ENCODE data around the gene CNFN.

Gene CNFN, protein sequence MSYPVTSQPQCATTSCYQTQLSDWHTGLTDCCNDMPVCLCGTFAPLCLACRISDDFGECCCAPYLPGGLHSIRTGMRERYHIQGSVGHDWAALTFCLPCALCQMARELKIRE

DNA sequence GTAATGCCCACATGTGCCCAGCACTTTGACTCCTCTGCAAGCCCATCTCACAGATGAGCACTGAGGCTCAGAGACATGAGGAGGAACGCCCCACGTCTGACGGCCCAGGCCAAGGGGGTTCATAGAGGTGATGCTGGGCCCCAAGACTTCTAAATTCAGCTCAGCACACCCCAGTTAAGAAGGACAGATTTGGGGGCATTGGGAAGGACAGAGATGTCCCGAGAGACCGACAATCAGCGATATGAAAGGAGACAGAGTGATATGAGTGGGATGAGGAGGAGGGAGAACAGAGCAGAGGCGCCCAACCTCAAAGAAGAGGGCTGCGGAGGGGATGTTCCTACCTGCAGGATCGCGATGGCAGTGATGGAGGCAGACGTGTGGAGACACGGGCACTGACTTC, at the start of gene CNFN:
CNFN (minus strand) TSS at position 399 of the 400 bp plus-strand sequence. CDS start 1,260 bp downstream, outside the sequence.
- peaks cover 15% of the 10 kb centered on the region for H3K27me3 Mint-ChIP-seq

DNA sequence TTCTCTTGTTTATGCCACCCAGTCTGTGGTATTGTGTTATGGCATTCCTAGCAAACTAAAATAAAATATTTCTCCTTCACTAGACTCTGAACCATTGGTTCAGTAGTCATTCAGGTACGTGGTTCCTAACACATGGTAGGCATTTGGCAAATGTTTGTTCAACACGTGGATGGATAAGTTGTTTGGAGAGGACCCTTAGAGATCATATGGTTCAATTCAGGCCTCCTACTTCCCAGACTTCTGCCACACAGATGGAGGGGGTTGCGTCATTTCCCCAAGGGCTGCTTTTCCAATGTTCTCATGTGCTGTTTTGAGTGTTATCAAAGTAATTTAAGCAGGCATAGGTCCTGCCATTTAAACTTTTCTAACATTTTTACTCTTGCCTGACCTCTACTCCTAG, 45.9 kb upstream of the CNFN start:
- no peak overlapping the region for H3K4me3 Mint-ChIP-seq
- peaks cover 17% of the 10 kb centered on the region for H3K4me1 Mint-ChIP-seq (ENCODE audit: low read depth)
- H3K36me3 Mint-ChIP-seq: peaks cover 2% of the 10 kb centered on the region
- no peaks in the 10 kb centered on the region for H3K9me3 Mint-ChIP-seq (ENCODE audit: low read depth)
- H3K27me3 Mint-ChIP-seq: no peaks in the 10 kb centered on the region
- no peak overlapping the region for H3K27ac Mint-ChIP-seq

More for the DNA sequence above, at the start of gene CNFN:
- no peak within 1 kb of the TSS for H3K27ac Mint-ChIP-seq
- H3K4me1 Mint-ChIP-seq (ENCODE audit: low read depth): peaks cover 7% of the 10 kb centered on the region
- no peaks in the 10 kb centered on the region for H3K9me3 Mint-ChIP-seq (ENCODE audit: low read depth)
- no peaks in the 10 kb centered on the region for H3K36me3 Mint-ChIP-seq
- H3K4me3 Mint-ChIP-seq: no peak within 1 kb of the TSS

- H3K9me3 Mint-ChIP-seq (ENCODE audit: low read depth): no peaks in the 10 kb centered on the region
- H3K27ac Mint-ChIP-seq: no peak overlapping the region
- H3K4me3 Mint-ChIP-seq: no peak overlapping the region
- peaks cover 10% of the 10 kb centered on the region for H3K4me1 Mint-ChIP-seq (ENCODE audit: low read depth)
- H3K27me3 Mint-ChIP-seq: no peaks in the 10 kb centered on the region
- H3K36me3 Mint-ChIP-seq: peaks cover 2% of the 10 kb centered on the region
These were observed 45.2 kb upstream of the CNFN start for GRCh38 chr19:42435316-42435715.

GRCh38 chr19:42433503-42434260, 43.6 kb upstream of the CNFN start:
- Mint-ChIP-seq H3K36me3 (peaks cover 2% of the 10 kb centered on the region), H3K4me1 (ENCODE audit: low read depth) (peaks cover 4% of the 10 kb centered on the region), H3K4me3 (no peak overlapping the region), H3K27me3 (no peaks in the 10 kb centered on the region), H3K27ac (no peak overlapping the region), H3K9me3 (ENCODE audit: low read depth) (no peaks in the 10 kb centered on the region)

GRCh38 chr19:42431486-42431885, 41.4 kb upstream of the CNFN start:
- H3K36me3 Mint-ChIP-seq: peaks cover 2% of the 10 kb centered on the region
- H3K9me3 Mint-ChIP-seq (ENCODE audit: low read depth): no peaks in the 10 kb centered on the region
- H3K27me3 Mint-ChIP-seq: no peaks in the 10 kb centered on the region
- no peaks in the 10 kb centered on the region for H3K4me1 Mint-ChIP-seq (ENCODE audit: low read depth)
- no peak overlapping the region for H3K4me3 Mint-ChIP-seq
- H3K27ac Mint-ChIP-seq: no peak overlapping the region

DNA sequence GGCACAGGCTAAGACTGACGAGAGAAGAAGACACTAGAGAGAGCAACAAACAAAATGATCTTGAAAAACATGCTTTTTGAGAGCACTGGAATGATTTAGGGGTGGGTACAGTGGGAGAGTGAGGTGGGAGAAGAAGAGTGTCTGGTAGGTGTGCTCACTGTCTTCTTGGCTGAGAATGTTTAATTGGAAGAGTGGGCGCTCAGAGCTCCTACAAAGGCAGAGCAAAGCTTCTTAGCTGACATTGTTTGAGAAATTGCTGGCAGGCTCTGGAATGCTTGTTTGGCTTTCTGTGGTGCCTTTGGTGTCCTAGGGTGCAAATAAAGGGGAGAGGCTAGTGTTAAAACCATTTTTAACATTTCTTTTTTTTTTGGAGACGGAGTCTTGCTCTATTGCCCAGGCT, 38.6 kb upstream of the CNFN start:
- Mint-ChIP-seq H3K4me3 (no peak overlapping the region), H3K36me3 (peaks cover 2% of the 10 kb centered on the region), H3K4me1 (ENCODE audit: low read depth) (no peaks in the 10 kb centered on the region), H3K27ac (no peak overlapping the region), H3K9me3 (ENCODE audit: low read depth) (no peaks in the 10 kb centered on the region), H3K27me3 (no peaks in the 10 kb centered on the region)

- Mint-ChIP-seq H3K9me3 (ENCODE audit: low read depth) (no peaks in the 10 kb centered on the region), H3K27me3 (no peaks in the 10 kb centered on the region), H3K4me3 (no peak within 1 kb of the TSS), H3K36me3 (no peaks in the 10 kb centered on the region), H3K4me1 (ENCODE audit: low read depth) (peaks cover 7% of the 10 kb centered on the region), H3K27ac (no peak within 1 kb of the TSS)
These were observed 37.2 kb upstream of the CNFN start, which contains the start of gene LIPE for GRCh38 chr19:42427313-42427712. TSS of gene LIPE (minus strand) at chr19:42427388. CDS start at chr19:42427149, 239 bp downstream.

DNA sequence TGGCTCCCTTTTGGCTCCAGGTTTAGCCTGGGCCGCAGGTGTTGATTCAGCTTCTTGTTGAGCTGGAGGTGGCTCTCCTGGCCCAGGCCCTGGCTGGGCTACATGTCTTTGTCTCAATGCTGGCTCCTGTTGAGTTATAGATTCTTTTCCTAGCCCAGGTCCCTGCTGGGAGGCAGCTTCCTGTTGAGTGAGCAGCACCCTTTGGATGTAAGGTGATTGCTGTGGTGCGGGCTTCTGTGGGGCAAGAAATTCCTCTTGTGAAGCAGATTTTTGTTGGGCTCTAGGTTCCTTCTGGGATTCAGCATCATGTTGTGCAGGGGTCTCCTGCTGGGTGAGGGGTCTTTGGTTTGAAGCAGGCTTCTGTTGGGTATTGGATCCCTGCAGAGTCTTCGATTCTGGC, 36.5 kb upstream of the CNFN start:
- Mint-ChIP-seq H3K4me1 (ENCODE audit: low read depth) (peaks cover 14% of the 10 kb centered on the region), H3K9me3 (ENCODE audit: low read depth) (no peaks in the 10 kb centered on the region), H3K4me3 (no peak overlapping the region), H3K27me3 (no peaks in the 10 kb centered on the region), H3K27ac (no peak overlapping the region), H3K36me3 (no peaks in the 10 kb centered on the region)

DNA sequence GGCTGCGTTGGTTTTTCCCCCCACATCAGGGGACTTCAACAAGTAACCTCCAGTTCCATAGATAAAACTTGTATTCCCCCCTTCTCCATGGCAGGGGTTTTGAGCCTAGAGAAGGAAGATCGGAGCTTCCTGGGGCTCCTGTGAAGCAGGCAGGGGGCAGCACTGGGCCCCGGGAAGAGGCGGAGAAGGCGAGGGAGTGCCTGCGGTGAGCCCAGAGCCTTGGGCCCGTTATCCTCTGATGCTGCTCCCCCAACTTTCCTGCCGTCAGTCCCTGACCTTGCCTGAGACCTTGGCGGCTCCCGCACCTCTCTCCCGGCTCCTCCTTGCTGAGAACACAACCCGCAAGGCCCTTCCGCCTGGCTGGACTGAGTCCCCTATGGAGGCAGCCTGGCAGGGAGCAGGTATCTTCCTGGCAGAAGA, 34.6 kb upstream of the CNFN start:
- no peaks in the 10 kb centered on the region for H3K36me3 Mint-ChIP-seq
- peaks cover 33% of the 10 kb centered on the region for H3K4me1 Mint-ChIP-seq (ENCODE audit: low read depth)
- H3K4me3 Mint-ChIP-seq: peak overlapping the region; percentile 97
- H3K27me3 Mint-ChIP-seq: no peaks in the 10 kb centered on the region
- no peak overlapping the region for H3K27ac Mint-ChIP-seq
- no peaks in the 10 kb centered on the region for H3K9me3 Mint-ChIP-seq (ENCODE audit: low read depth)

DNA sequence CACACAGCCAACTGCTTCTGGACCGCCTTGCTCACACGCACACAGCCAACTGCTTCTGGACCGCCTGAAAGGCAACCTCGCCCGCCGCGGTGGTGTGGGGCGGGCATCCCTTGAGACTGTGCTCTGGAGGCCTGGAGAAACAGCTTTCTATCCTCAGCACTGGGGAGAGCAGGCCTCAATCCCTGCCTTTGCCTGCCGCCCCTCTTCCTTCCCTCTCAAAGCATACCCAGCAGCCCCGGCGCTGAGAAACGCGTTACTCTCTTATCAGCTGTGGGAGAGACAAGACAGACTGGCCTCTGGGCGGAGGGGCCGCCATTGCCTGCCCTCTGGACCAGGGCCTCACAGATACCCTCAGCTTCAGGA, 34.2 kb upstream of the CNFN start:
- Mint-ChIP-seq H3K27me3 (no peaks in the 10 kb centered on the region), H3K4me3 (peak overlapping the region; percentile 97), H3K27ac (peak overlapping the region; percentile 89), H3K4me1 (ENCODE audit: low read depth) (peaks cover 34% of the 10 kb centered on the region), H3K9me3 (ENCODE audit: low read depth) (no peaks in the 10 kb centered on the region), H3K36me3 (no peaks in the 10 kb centered on the region)

- no peaks in the 10 kb centered on the region for H3K36me3 Mint-ChIP-seq
- H3K4me3 Mint-ChIP-seq: peak overlapping the region; percentile 97
- H3K9me3 Mint-ChIP-seq (ENCODE audit: low read depth): no peaks in the 10 kb centered on the region
- H3K4me1 Mint-ChIP-seq (ENCODE audit: low read depth): peaks cover 35% of the 10 kb centered on the region
- H3K27ac Mint-ChIP-seq: peak overlapping the region; percentile 89
- no peaks in the 10 kb centered on the region for H3K27me3 Mint-ChIP-seq
These were observed 33.6 kb upstream of the CNFN start for GRCh38 chr19:42423462-42424344.

GRCh38 chr19:42422901-42423461, 32.9 kb upstream of the CNFN start:
- H3K27ac Mint-ChIP-seq: peak overlapping the region; percentile 89
- H3K27me3 Mint-ChIP-seq: no peaks in the 10 kb centered on the region
- peaks cover 36% of the 10 kb centered on the region for H3K4me1 Mint-ChIP-seq (ENCODE audit: low read depth)
- H3K9me3 Mint-ChIP-seq (ENCODE audit: low read depth): no peaks in the 10 kb centered on the region
- H3K36me3 Mint-ChIP-seq: no peaks in the 10 kb centered on the region
- H3K4me3 Mint-ChIP-seq: peak overlapping the region; percentile 97

DNA sequence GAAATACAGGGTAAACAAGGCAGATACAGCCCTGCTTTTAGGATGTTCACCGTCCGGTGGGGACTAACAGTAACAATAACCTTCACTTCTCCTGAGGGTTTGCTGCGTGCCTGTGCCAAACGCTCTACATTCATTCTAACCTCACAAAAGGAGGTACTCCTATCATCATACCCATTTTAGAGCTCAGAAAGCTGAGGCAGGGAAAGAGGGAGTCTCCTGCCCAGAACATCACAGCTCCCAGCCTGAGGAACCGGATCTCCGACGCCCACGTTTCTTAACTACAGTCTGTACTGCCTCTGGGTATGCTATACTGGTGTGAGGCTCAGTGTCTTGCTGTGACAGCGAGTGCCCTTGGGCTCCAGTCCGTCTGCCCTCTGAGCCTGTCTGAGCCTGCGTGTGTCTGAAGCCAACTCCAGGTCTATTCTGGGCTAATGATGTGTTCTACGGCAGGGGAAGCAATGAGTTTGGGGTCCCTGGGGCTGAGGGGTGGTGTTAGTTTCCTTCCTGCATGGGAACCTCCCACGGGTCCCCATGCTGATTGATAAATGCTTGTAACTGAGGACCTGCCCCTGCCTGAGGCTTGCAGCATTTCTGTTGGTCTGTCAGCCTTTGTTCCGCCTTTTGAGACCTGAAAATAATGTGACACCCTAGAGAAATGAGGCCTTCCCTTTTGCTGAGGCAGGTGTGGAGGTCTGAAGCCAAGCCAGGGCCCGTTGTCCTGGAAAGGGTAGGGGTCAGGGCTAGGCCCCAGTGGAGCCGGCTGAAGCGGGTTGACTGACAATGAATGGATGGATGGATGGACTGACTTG, 32.2 kb upstream of the CNFN start:
- H3K9me3 Mint-ChIP-seq (ENCODE audit: low read depth): no peaks in the 10 kb centered on the region
- H3K4me3 Mint-ChIP-seq: peak overlapping the region; percentile 97
- peaks cover 36% of the 10 kb centered on the region for H3K4me1 Mint-ChIP-seq (ENCODE audit: low read depth)
- H3K36me3 Mint-ChIP-seq: no peaks in the 10 kb centered on the region
- H3K27ac Mint-ChIP-seq: peak overlapping the region; percentile 89
- H3K27me3 Mint-ChIP-seq: no peaks in the 10 kb centered on the region

DNA sequence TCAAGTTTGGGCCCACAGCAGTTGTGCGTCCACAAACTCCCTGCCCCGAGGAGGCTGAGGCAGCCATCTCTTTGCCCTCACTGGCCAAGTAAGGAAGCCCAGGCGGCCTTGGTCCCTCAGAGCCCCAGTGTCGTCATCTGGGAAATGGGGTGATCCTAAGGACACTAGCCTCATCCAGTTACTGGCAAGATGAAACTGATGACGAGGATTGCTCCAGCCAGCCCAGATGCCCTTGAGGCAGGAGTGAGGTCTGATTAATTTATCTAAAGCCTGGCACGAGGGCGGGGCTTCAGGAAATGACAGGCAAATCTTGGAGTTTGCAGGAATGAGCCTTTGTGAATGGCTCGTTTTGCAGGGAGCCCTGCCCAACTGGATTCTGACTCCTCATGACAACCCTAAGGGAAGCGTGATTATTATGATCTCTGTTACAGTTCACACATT, 31.5 kb upstream of the CNFN start:
- Mint-ChIP-seq H3K36me3 (no peaks in the 10 kb centered on the region), H3K9me3 (ENCODE audit: low read depth) (no peaks in the 10 kb centered on the region), H3K4me1 (ENCODE audit: low read depth) (peaks cover 36% of the 10 kb centered on the region), H3K27ac (no peak overlapping the region), H3K27me3 (no peaks in the 10 kb centered on the region), H3K4me3 (peak overlapping the region; percentile 97)
